ENCODE data around the gene YWHAQ. TPM values are rescaled to one million over a fixed set of nuclear protein-coding genes. Genes with fewer than 3 reads are reported as not detected.
"Not testable (repeated sequence)": the region's sequence is repeated elsewhere in the genome, so short reads cannot be mapped to it uniquely, and the experiment has no call there.

YWHAQ gene
- total and polyA plus RNA-seq, 9 donors = 103 to 249 (median 203) TPM

DNA sequence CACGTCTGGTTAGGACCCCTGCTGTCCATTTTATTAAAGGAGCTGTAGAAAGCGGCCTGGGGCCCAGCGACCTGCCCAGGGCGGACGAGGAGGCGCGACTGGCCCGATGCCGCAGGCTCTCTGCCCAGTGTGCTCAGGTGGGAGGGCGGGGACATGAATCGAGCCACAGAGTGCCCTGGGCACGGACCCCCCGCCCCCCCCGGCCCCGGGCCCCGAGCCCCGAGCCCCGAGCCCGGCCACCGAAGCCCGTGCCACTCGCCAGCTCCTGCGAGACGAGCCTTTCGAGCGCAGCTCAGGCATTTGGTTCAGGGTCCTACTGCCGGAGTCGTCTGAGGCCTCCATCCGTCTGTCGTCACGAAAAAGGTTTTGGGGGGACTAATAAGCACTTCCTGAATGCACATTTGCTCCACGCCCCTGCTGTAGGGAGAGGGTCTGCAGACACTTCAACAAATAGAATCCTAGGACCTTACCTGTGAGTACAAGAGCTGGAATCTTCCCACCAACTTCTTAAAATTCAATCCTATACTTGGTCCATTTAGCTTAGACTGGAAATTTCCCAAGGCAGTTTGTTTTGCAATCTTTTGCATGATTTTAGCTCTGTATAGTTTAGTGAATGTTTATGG, 74.6 kb downstream of the YWHAQ start:
- 0% methylated on average over 26 of the region's 32 CpGs for WGBS (ENCODE audit: insufficient coverage)
- DNase-seq = no peak
- Histone ChIP-seq H3K9me3 (replicated peaks; ENCODE audit: control insufficient read depth, low read depth, low read length) (no peaks in the 10 kb centered on the region), H3K36me3 (ENCODE audit: control insufficient read depth, insufficient read depth, low read length) (peaks cover 2% of the 10 kb centered on the region), H3K4me1 (ENCODE audit: control insufficient read depth, insufficient read depth, low read length) (peaks cover 4% of the 10 kb centered on the region), H3K4me3 (ENCODE audit: low read length) (peak overlapping the region; percentile 86), H3K27me3 (ENCODE audit: control insufficient read depth, insufficient read depth, low read length) (no peaks in the 10 kb centered on the region), H3K27ac (ENCODE audit: low read length) (peak overlapping the region; percentile 99)

DNA sequence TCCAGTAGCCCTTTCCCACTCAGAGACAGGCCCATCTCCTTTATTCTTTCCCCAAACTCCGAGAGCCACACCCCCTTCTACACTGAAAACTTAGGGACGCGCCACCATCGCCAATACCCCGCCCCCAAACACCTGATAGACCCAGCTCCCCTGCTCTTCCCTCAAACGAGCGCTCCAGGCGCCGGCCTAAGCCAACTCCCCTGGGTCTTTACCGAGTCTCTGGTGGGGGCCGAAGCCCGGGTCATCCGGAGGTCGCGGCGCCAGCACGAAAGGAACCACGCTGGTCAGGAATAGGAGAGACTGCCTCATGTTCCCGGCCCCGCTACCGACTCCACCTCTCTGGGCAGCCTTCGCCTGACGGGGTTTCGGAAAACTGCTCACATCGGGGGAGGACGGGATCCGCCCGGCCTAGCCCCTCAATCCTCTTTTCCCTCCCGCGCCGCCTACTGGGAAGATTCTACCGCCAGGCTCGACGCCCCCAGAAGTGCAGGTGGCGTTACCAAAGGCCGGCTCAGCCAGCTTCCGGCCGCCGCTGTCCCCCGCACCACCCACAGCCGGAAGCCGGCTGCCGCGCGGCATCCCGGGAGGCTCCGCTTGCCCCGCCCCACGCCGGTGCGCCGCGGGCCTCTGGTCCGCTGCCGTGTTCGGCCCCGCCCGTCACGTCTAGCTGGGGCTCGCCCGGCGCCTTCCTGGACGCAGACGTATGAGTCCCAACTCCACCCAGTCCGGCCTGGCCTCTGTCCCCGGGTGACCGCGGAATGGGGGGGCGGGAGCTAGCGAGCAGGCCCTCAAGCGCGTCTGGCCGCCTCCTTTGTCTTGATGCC, 75.3 kb downstream of the YWHAQ start, which contains the start of gene ADAM17:
TSS of gene ADAM17 (minus strand) at position 534 of the 824 bp plus-strand sequence. CDS start at position 309, 225 bp downstream.
- H3K4me3 ChIP-seq (ENCODE audit: low read length) = peak within 1 kb of the TSS; percentile 86
- peak; percentile 98 for DNase-seq
- no peaks in the 10 kb centered on the region for H3K27me3 ChIP-seq (ENCODE audit: control insufficient read depth, insufficient read depth, low read length)
- peaks cover 4% of the 10 kb centered on the region for H3K4me1 ChIP-seq (ENCODE audit: control insufficient read depth, insufficient read depth, low read length)
- WGBS (ENCODE audit: insufficient coverage) = under 1% methylated on average over 72 of the region's 73 CpGs
- H3K27ac ChIP-seq (ENCODE audit: low read length) = peak within 1 kb of the TSS; percentile 100
- H3K9me3 ChIP-seq (replicated peaks; ENCODE audit: control insufficient read depth, low read depth, low read length) = no peaks in the 10 kb centered on the region
- peaks cover 2% of the 10 kb centered on the region for H3K36me3 ChIP-seq (ENCODE audit: control insufficient read depth, insufficient read depth, low read length)

DNA sequence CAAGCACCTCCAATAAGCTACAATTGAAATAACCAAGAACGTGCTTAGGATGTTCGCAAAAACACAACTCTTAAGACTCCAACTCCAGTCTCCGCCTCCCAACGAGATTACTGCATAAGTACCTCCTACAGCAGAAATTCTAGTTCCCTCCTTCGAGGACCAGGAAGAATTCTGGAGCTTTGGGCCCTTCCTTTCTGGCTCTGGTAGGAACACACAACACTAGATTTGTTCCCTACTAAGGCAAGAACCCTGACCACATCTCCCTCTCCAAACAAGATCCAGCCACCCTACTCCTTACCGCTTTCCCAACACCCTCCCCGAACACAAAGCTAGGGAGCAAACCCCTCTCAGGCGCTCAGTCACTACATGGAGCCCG, 75.9 kb downstream of the YWHAQ start:
- DNase-seq = peak; percentile 92
- H3K36me3 ChIP-seq (ENCODE audit: control insufficient read depth, insufficient read depth, low read length) = peaks cover 2% of the 10 kb centered on the region
- H3K9me3 ChIP-seq (replicated peaks; ENCODE audit: control insufficient read depth, low read depth, low read length) = no peaks in the 10 kb centered on the region
- H3K27me3 ChIP-seq (ENCODE audit: control insufficient read depth, insufficient read depth, low read length) = no peaks in the 10 kb centered on the region
- peak overlapping the region; percentile 86 for H3K4me3 ChIP-seq (ENCODE audit: low read length)
- peaks cover 4% of the 10 kb centered on the region for H3K4me1 ChIP-seq (ENCODE audit: control insufficient read depth, insufficient read depth, low read length)
- WGBS (ENCODE audit: insufficient coverage) = 0% methylated on average over 9 of the region's 9 CpGs
- H3K27ac ChIP-seq (ENCODE audit: low read length) = peak overlapping the region; percentile 100

DNA sequence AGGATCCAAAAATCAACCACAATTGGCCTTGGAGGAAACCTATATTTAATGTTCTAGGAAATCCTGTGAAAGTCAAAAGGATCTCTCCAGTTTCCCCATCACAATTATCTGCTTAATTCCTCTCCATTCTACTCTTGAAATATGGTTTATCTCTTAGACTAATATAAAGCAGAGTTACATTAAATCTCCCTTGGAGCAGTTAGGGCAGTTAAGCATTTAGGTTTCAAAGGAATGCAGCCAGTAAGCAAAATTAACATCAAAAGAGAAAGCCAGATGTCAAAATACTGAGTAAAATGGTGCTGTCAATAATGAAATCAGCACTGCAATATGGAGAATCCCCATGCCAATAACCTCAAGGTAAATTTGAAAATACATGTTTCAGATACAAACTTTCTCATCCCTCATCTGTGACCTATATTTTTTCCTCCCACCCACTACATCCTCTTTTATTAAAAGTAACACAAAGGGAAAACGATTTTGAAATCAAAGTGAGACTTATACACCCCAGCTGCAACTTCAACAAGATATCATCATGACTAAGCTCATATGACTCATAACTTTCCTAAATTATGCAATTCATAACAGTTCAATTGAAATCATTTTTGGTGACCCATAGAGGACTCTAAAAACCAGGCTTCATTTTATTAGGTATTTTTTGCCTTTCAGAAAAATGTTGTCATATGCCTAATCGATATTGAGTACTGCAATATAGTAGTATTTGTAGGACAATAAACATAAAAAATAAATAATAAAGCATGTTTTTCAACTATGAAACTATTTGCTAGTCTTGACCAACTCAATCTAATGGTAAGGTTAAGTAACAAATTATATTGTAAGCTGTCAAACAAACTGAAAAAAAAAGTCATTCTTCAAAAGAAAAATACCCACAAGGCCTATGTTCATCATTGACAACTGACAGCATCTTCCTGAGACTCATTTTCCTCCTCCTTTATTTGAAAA, 78.3 kb downstream of the YWHAQ start:
- Histone ChIP-seq H3K4me3 (ENCODE audit: low read length) (no peak overlapping the region), H3K4me1 (ENCODE audit: control insufficient read depth, insufficient read depth, low read length) (peaks cover 3% of the 10 kb centered on the region), H3K36me3 (ENCODE audit: control insufficient read depth, insufficient read depth, low read length) (no peaks in the 10 kb centered on the region), H3K9me3 (replicated peaks; ENCODE audit: control insufficient read depth, low read depth, low read length) (no peaks in the 10 kb centered on the region), H3K27me3 (ENCODE audit: control insufficient read depth, insufficient read depth, low read length) (no peaks in the 10 kb centered on the region), H3K27ac (ENCODE audit: low read length) (no peak overlapping the region)
- WGBS (ENCODE audit: insufficient coverage) = no CpG with 5 or more reads among the region's 2 CpGs
- peak; percentile 41 for DNase-seq

DNA sequence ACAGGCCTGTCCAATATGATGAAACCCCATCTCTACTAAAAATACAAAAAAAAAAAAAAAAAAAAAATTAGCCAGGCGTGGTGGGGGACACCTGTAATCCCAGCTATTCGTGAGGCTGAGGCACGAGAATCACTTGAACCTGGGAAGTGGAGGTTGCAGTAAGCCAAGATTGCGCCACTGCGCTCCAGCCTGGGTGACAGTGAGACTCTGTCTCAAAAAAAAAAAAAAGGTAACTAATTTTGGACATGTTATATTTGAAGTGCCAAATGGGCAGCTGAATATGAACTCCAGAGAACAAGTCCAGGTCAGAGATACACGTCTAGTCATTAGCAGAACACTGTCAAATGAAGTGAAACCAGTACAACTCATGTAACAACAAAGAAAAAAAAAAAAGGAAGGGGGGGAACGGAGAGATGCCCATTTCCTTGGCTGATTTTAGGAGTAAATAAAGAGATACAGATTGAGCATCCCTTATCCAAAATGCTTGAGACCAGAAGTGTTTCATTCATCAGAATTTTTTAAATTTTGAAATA, 79.9 kb downstream of the YWHAQ start:
- H3K36me3 ChIP-seq (ENCODE audit: control insufficient read depth, insufficient read depth, low read length); H3K27ac ChIP-seq (ENCODE audit: low read length); H3K9me3 ChIP-seq (replicated peaks; ENCODE audit: control insufficient read depth, low read depth, low read length); H3K4me3 ChIP-seq (ENCODE audit: low read length); H3K4me1 ChIP-seq (ENCODE audit: control insufficient read depth, insufficient read depth, low read length); DNase-seq; H3K27me3 ChIP-seq (ENCODE audit: control insufficient read depth, insufficient read depth, low read length): not testable (repeated sequence)
- 100% methylated on average over 2 of the region's 7 CpGs for WGBS (ENCODE audit: insufficient coverage)

DNA sequence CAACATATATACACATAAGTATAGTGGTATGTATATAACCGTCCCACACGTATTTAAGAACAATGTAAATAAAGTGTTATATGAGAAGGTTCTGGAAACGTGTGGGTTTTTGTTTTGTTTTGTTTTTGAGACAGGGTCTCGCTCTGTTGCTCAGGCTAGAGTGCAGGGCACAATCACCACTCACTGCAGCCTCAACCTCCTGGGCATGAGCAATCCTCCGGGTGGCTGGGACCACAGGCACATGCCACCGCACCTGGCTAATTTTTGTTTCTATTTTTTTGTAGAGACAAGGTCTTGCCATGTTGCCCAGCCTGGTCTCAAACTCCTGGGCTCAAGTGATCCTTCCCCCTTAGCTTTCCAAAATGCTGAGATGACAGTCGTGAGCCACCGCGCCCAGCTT, 81.4 kb downstream of the YWHAQ start:
- no peak overlapping the region for H3K27ac ChIP-seq (ENCODE audit: low read length)
- WGBS (ENCODE audit: insufficient coverage) = 97% methylated on average over 5 of the region's 9 CpGs
- no peaks in the 10 kb centered on the region for H3K27me3 ChIP-seq (ENCODE audit: control insufficient read depth, insufficient read depth, low read length)
- H3K36me3 ChIP-seq (ENCODE audit: control insufficient read depth, insufficient read depth, low read length) = no peaks in the 10 kb centered on the region
- H3K9me3 ChIP-seq (replicated peaks; ENCODE audit: control insufficient read depth, low read depth, low read length) = no peaks in the 10 kb centered on the region
- H3K4me1 ChIP-seq (ENCODE audit: control insufficient read depth, insufficient read depth, low read length) = no peaks in the 10 kb centered on the region
- no peak overlapping the region for H3K4me3 ChIP-seq (ENCODE audit: low read length)
- no peak for DNase-seq

DNA sequence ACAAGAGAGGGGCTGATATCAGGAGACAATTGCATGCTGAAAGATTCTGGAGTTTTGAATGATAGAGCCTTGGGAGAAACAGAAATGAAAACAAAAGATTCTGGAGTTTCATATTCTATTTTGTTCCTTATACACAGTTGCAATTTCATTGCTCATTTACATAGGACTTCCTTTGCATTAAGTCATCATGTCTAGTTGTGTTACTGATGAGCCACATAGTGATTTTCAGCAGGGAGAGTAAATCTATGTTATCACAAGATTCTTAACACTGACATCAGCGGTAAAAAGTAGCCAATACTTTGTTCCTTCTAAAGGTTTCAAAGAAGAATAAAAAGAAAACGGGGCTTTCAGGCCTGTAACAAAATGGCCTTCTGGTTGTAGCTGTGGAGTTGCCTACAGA, 82.3 kb downstream of the YWHAQ start:
- H3K27me3 ChIP-seq (ENCODE audit: control insufficient read depth, insufficient read depth, low read length) = no peaks in the 10 kb centered on the region
- no CpG with 5 or more reads among the region's 2 CpGs for WGBS (ENCODE audit: insufficient coverage)
- DNase-seq = no peak
- H3K9me3 ChIP-seq (replicated peaks; ENCODE audit: control insufficient read depth, low read depth, low read length) = no peaks in the 10 kb centered on the region
- H3K4me1 ChIP-seq (ENCODE audit: control insufficient read depth, insufficient read depth, low read length) = no peaks in the 10 kb centered on the region
- H3K36me3 ChIP-seq (ENCODE audit: control insufficient read depth, insufficient read depth, low read length) = no peaks in the 10 kb centered on the region
- no peak overlapping the region for H3K27ac ChIP-seq (ENCODE audit: low read length)
- no peak overlapping the region for H3K4me3 ChIP-seq (ENCODE audit: low read length)

DNA sequence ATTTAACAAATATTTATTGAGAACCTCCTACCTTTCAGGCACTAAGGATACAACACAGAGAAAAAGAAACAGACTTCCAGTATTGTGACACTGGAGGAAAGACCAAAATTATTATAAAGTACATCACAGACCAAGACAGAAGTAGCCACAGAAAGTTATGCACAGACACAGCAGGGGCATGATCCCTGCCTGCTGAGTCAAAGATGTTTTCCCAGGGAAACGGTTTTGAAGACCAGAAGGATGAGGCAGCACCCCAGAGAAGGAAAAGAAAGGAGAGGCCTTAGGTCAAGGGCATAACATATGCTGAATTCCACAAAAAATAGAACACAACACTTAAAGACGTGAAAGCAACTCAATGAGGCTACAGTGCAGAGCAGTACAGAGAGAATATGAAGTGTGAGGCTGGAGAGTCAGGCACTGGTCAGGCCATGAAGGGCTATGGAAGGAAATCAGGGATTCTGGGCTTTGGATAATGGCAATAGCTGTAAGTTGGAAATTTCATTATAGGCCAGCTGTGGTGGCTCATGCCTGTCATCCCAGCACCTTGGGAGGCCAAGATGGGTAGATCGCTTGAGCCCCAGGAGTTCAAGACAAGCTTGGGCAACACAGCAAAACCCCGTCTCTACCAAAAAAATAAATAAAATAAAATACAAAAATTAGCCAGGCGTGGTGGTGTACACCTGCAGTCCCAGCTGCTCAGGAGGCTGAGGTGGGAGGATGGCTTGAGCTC, 83.4 kb downstream of the YWHAQ start:
- Histone ChIP-seq H3K27ac (ENCODE audit: low read length) (no peak overlapping the region), H3K4me1 (ENCODE audit: control insufficient read depth, insufficient read depth, low read length) (no peaks in the 10 kb centered on the region)
- WGBS (ENCODE audit: insufficient coverage) = no CpG with 5 or more reads among the region's 5 CpGs

DNA sequence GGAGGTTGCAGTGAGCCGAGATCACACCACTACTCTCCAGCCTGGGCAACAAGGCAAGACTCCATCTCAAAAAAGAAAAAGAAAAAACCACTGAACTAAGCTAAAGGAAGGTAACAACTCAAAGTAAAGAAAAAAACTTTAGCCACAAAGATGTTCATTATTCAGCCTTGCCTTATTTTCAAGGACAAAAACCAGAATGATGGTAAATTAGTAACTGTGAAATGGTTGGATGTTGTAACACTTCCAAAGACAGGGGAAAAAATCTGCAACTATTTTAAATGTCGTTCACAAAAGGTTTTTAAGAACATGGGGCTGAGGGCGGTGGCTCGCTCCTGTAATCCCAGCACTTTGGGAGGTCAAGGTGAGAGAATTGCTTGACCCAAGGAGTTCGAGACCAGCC, 85.3 kb downstream of the YWHAQ start:
- Histone ChIP-seq H3K27ac (ENCODE audit: low read length) (no peak overlapping the region), H3K36me3 (ENCODE audit: control insufficient read depth, insufficient read depth, low read length) (peaks cover 3% of the 10 kb centered on the region), H3K9me3 (replicated peaks; ENCODE audit: control insufficient read depth, low read depth, low read length) (no peaks in the 10 kb centered on the region), H3K4me3 (ENCODE audit: low read length) (no peak overlapping the region), H3K4me1 (ENCODE audit: control insufficient read depth, insufficient read depth, low read length) (no peaks in the 10 kb centered on the region), H3K27me3 (ENCODE audit: control insufficient read depth, insufficient read depth, low read length) (no peaks in the 10 kb centered on the region)
- DNase-seq = no peak
- 40% methylated on average over 1 of the region's 5 CpGs for WGBS (ENCODE audit: insufficient coverage)

More for the DNA sequence above, 83.4 kb downstream of the YWHAQ start:
- peaks cover 3% of the 10 kb centered on the region for H3K36me3 ChIP-seq (ENCODE audit: control insufficient read depth, insufficient read depth, low read length)
- no peak for DNase-seq
- H3K4me3 ChIP-seq (ENCODE audit: low read length) = no peak overlapping the region
- no peaks in the 10 kb centered on the region for H3K27me3 ChIP-seq (ENCODE audit: control insufficient read depth, insufficient read depth, low read length)
- no peaks in the 10 kb centered on the region for H3K9me3 ChIP-seq (replicated peaks; ENCODE audit: control insufficient read depth, low read depth, low read length)

All from muscle of leg (tissue), 11 donors.